SK-N-SH treated with all-trans-retinoic acid at 6 μM for 48 hours (cell line): ENCODE data around the gene ATRX.

Experiments used
- ATAC-seq: fragments of 200-7000 bp; cut with Tn5 transposase; 3 replicates; pipeline ENCODE4 v1.9.1; 2020; ENCODE audit warnings: mild to moderate bottlenecking, moderate library complexity
- CREB5 ChIP-seq: fragments of 250-450 bp; sonication (Bioruptor Pico); IDR thresholded peaks from 2 replicates; pipeline ENCODE4 v1.5.1; 2020; ENCODE audit warnings: low read depth, mild to moderate bottlenecking, moderate library complexity
- CSDC2 ChIP-seq: fragments of 250-450 bp; sonication (Bioruptor Pico); IDR thresholded peaks from 2 replicates; pipeline ENCODE4 v1.5.0; 2020; ENCODE audit warnings: mild to moderate bottlenecking, moderate library complexity
- CSRNP3 ChIP-seq: fragments of 250-450 bp; sonication (Bioruptor Pico); IDR thresholded peaks from 2 replicates; pipeline ENCODE4 v1.5.1; 2021; ENCODE audit warnings: mild to moderate bottlenecking, moderate library complexity
- ESRRG ChIP-seq: fragments of 250-450 bp; sonication (Bioruptor Pico); IDR thresholded peaks from 2 replicates; pipeline ENCODE4 v1.6.1; 2021; ENCODE audit warnings: mild to moderate bottlenecking
- GLIS3 ChIP-seq: fragments of 250-450 bp; sonication (Bioruptor Pico); IDR thresholded peaks from 2 replicates; pipeline ENCODE4 v1.5.0; 2020; ENCODE audit warnings: mild to moderate bottlenecking, moderate library complexity
- OSR1 ChIP-seq: fragments of 250-450 bp; sonication (Bioruptor Pico); IDR thresholded peaks from 2 replicates; pipeline ENCODE4 v1.8.0; 2022; ENCODE audit warnings: moderate library complexity, mild to moderate bottlenecking, inconsistent platforms
- PATZ1 ChIP-seq: fragments of 250-450 bp; sonication (Bioruptor Pico); IDR thresholded peaks from 2 replicates; pipeline ENCODE4 v1.8.0; 2020; ENCODE audit warnings: mild to moderate bottlenecking, moderate library complexity, borderline replicate concordance
- POU6F1 ChIP-seq: fragments of 250-450 bp; sonication (Bioruptor Pico); IDR thresholded peaks from 2 replicates; pipeline ENCODE4 v1.8.0; 2021; ENCODE audit warnings: low read depth, mild to moderate bottlenecking, moderate library complexity, borderline replicate concordance
- PPARA ChIP-seq: fragments of 250-450 bp; sonication (Bioruptor Pico); IDR thresholded peaks from 2 replicates; pipeline ENCODE4 v1.5.0; 2020; ENCODE audit warnings: mild to moderate bottlenecking, borderline replicate concordance
- RARB ChIP-seq: fragments of 250-450 bp; sonication (Bioruptor Pico); IDR thresholded peaks from 2 replicates; pipeline ENCODE4 v1.8.0; 2021; ENCODE audit warnings: mild to moderate bottlenecking, moderate library complexity
- TCF4 ChIP-seq: fragments of 250-450 bp; sonication (Bioruptor Pico); IDR thresholded peaks from 2 replicates; pipeline ENCODE4 v1.8.0; 2021; ENCODE audit warnings: mild to moderate bottlenecking, moderate library complexity, borderline replicate concordance
- TOX ChIP-seq: fragments of 250-450 bp; sonication (Bioruptor Pico); IDR thresholded peaks from 2 replicates; pipeline ENCODE4 v1.8.0; 2021; ENCODE audit warnings: mild to moderate bottlenecking, moderate library complexity, borderline replicate concordance
- TSHZ2 ChIP-seq: fragments of 250-450 bp; sonication (Bioruptor Pico); IDR thresholded peaks from 2 replicates; pipeline ENCODE4 v1.5.0; 2020; ENCODE audit warnings: mild to moderate bottlenecking, moderate library complexity
- ZC3H10 ChIP-seq: fragments of 250-450 bp; sonication (Bioruptor Pico); IDR thresholded peaks from 2 replicates; pipeline ENCODE4 v1.5.1; 2021; ENCODE audit warnings: mild to moderate bottlenecking, moderate library complexity
- ZFP30 ChIP-seq: fragments of 450-650 bp; formaldehyde crosslinking; IDR thresholded peaks from 2 replicates; pipeline ENCODE4 v1.5.0; 2022; ENCODE audit warnings: mild to moderate bottlenecking, moderate library complexity
- ZNF565 ChIP-seq: fragments of 450-650 bp; formaldehyde crosslinking; conservative IDR thresholded peaks from 2 replicates; pipeline ENCODE4 v1.5.0; 2020; ENCODE audit warnings: low read depth, mild to moderate bottlenecking, moderate library complexity
- ZNF70 ChIP-seq: fragments of 450-650 bp; formaldehyde crosslinking; IDR thresholded peaks from 2 replicates; pipeline ENCODE4 v1.5.0; 2020; ENCODE audit warnings: mild to moderate bottlenecking, moderate library complexity
- ZNF8 ChIP-seq: fragments of 450-650 bp; formaldehyde crosslinking; IDR thresholded peaks from 2 replicates; pipeline ENCODE4 v1.5.0; 2020; ENCODE audit warnings: mild to moderate bottlenecking, moderate library complexity

ATRX gene

GRCh38 chrX:77639820-77640219 is 146.2 kb downstream of the ATRX start (continued):
- TF ChIP-seq CSRNP3 (no peak), PPARA (CRISPR knock-in tag) (no peak), ZC3H10 (CRISPR knock-in tag) (no peak), RARB (no peak), ZNF565 (no peak)

GRCh38 chrX:77638397-77638796 is 147.6 kb downstream of the ATRX start:
- no peak for ATAC-seq
- TF ChIP-seq ZNF70 (CRISPR knock-in tag) (no peak), OSR1 (no peak), ZFP30 (no peak)

- no peak for TF ChIP-seq TSHZ2 (CRISPR knock-in tag)
- TF ChIP-seq POU6F1 (CRISPR knock-in tag): no peak
- TF ChIP-seq GLIS3 (CRISPR knock-in tag): no peak
- TF ChIP-seq CSDC2: no peak
- no peak for TF ChIP-seq ZNF565
- no peak for TF ChIP-seq PPARA (CRISPR knock-in tag)
- ATAC-seq: no peak
Observed at GRCh38 chrX:77635373-77635772, 150.6 kb downstream of the ATRX start.

GRCh38 chrX:77628294-77629025 is 157.6 kb downstream of the ATRX start:
- no peak for TF ChIP-seq ZNF70 (CRISPR knock-in tag)
- TF ChIP-seq TCF4 (CRISPR knock-in tag): no peak
- TF ChIP-seq CREB5 (CRISPR knock-in tag): no peak
- no peak for TF ChIP-seq ESRRG
- no peak for TF ChIP-seq PATZ1 (CRISPR knock-in tag)
- TF ChIP-seq ZC3H10 (CRISPR knock-in tag): no peak
- no peak for TF ChIP-seq TSHZ2 (CRISPR knock-in tag)
- no peak for TF ChIP-seq GLIS3 (CRISPR knock-in tag)
- TF ChIP-seq OSR1: no peak
- TF ChIP-seq RARB: no peak
- no peak for TF ChIP-seq ZNF8 (CRISPR knock-in tag)
- no peak for TF ChIP-seq TOX (CRISPR knock-in tag)
- ATAC-seq: peak; percentile 37; the same call in 1 of the 3 replicates
